ENCODE results near the gene AMOTL1. TPM values are rescaled to one million over a fixed set of nuclear protein-coding genes. Genes with fewer than 3 reads are reported as not detected.

The AMOTL1 gene
- total RNA-seq, 1 donor from 2014 or later, result 5.9 TPM

GRCh38 chr11:94814272-94814976, 46.3 kb downstream of the AMOTL1 start:
- Mint-ChIP-seq H3K9me3 (peaks cover 3% of the 10 kb centered on the region), H3K27me3 (no peaks in the 10 kb centered on the region), H3K27ac (no peak overlapping the region), H3K4me1 (no peaks in the 10 kb centered on the region), H3K36me3 (ENCODE audit: low read depth) (no peaks in the 10 kb centered on the region), H3K4me3 (no peak overlapping the region)
- intact Hi-C loops (cut with micrococcal nuclease), result no loop called here
- DNase-seq, result no peak

DNA sequence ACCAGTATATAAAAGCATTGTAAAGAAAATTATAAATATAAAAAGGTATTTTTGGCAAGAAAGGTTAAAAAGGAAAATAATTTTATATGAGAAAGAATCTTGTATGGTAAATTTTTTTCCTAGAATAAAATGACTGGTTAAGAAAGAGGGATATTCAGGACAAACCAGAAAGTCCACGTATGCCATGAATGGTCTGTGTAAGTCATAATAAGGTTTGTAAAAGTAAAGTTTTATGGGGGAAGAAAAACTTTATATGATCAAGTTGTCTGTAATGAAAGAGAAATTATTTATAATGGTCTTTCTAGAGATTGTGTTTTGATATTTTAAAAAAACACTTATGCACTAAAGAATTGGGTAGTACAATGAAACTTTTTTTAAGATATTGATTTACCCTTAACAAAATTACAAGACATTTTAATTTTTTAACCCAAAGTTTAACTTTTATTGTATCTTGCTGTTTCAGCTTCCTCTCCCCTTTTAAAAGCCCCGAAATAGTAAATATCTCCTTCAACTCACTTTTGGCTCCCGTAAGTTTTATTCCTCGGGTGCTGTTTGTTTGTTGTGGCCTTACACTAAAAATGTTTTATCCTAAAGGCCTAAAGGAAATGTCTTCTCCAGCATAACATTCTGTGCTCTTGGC, 47.7 kb downstream of the AMOTL1 start:
- no peaks in the 10 kb centered on the region for H3K36me3 Mint-ChIP-seq (ENCODE audit: low read depth)
- H3K4me1 Mint-ChIP-seq, result no peaks in the 10 kb centered on the region
- H3K4me3 Mint-ChIP-seq, result no peak overlapping the region
- H3K27ac Mint-ChIP-seq, result no peak overlapping the region
- peaks cover 3% of the 10 kb centered on the region for H3K9me3 Mint-ChIP-seq
- intact Hi-C loops (cut with micrococcal nuclease), result no loop called here
- no peak for DNase-seq
- no peaks in the 10 kb centered on the region for H3K27me3 Mint-ChIP-seq

GRCh38 chr11:94820480-94820879, 52.3 kb downstream of the AMOTL1 start:
- no peak for DNase-seq
- intact Hi-C loops (cut with micrococcal nuclease), result no loop called here
- no peaks in the 10 kb centered on the region for H3K4me1 Mint-ChIP-seq
- no peak overlapping the region for H3K27ac Mint-ChIP-seq
- peaks cover 3% of the 10 kb centered on the region for H3K9me3 Mint-ChIP-seq
- H3K4me3 Mint-ChIP-seq, result no peak overlapping the region
- H3K36me3 Mint-ChIP-seq (ENCODE audit: low read depth), result no peaks in the 10 kb centered on the region
- H3K27me3 Mint-ChIP-seq, result no peaks in the 10 kb centered on the region

DNA sequence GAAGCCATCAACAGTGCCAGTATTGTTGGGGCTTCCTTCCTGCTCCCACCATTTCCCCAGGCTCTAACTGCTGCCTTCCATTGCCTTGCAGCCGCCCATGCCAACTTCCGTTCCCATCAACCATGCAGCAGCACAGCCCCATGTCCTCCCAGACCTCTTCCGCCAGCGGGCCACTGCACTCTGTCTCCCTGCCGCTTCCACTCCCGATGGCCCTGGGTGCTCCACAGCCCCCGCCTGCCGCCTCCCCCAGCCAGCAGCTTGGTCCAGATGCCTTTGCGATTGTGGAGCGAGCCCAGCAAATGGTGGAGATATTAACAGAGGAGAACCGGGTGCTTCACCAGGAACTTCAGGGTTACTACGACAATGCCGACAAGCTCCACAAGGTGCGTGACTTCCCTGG, 53.3 kb downstream of the AMOTL1 start:
- H3K9me3 Mint-ChIP-seq, result no peaks in the 10 kb centered on the region
- no peak overlapping the region for H3K4me3 Mint-ChIP-seq
- H3K27ac Mint-ChIP-seq, result no peak overlapping the region
- H3K4me1 Mint-ChIP-seq, result no peaks in the 10 kb centered on the region
- intact Hi-C loops (cut with micrococcal nuclease), result no loop called here
- no peaks in the 10 kb centered on the region for H3K27me3 Mint-ChIP-seq
- H3K36me3 Mint-ChIP-seq (ENCODE audit: low read depth), result no peaks in the 10 kb centered on the region
- no peak for DNase-seq

- H3K36me3 Mint-ChIP-seq (ENCODE audit: low read depth), result no peaks in the 10 kb centered on the region
- H3K9me3 Mint-ChIP-seq, result no peaks in the 10 kb centered on the region
- no peaks in the 10 kb centered on the region for H3K4me1 Mint-ChIP-seq
- intact Hi-C loops (cut with micrococcal nuclease), result no loop called here
- no peaks in the 10 kb centered on the region for H3K27me3 Mint-ChIP-seq
- no peak overlapping the region for H3K27ac Mint-ChIP-seq
- no peak overlapping the region for H3K4me3 Mint-ChIP-seq
- no peak for DNase-seq
Measured at GRCh38 chr11:94822080-94822479, 53.9 kb downstream of the AMOTL1 start.

- no peaks in the 10 kb centered on the region for H3K36me3 Mint-ChIP-seq (ENCODE audit: low read depth)
- H3K9me3 Mint-ChIP-seq, result no peaks in the 10 kb centered on the region
- no peaks in the 10 kb centered on the region for H3K27me3 Mint-ChIP-seq
- intact Hi-C loops (cut with micrococcal nuclease), result no loop called here
- no peak for DNase-seq
- H3K4me3 Mint-ChIP-seq, result no peak overlapping the region
- no peaks in the 10 kb centered on the region for H3K4me1 Mint-ChIP-seq
- no peak overlapping the region for H3K27ac Mint-ChIP-seq
Measured at GRCh38 chr11:94823102-94823732, 55.1 kb downstream of the AMOTL1 start.

DNA sequence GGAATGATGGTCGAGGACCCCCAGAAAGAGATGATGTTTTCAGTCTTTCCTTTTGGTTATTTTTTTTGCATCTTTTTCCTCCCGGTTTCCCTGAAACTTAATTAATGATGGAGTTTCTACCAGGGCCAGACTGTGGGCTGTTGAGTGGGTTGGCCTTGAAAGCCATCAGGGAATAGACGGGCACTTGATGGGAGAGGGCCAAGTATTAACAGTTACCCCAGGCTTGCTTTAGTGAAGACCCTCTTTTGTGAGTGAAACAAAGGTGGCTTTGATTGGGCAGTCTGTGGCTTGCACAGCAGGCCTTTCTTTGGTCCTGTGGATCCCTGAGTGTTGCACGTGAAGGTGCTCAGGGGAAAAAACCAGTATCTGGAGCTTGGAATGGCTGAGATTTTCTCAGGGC, 56.9 kb downstream of the AMOTL1 start:
- no peak overlapping the region for H3K27ac Mint-ChIP-seq
- no peaks in the 10 kb centered on the region for H3K9me3 Mint-ChIP-seq
- intact Hi-C loops (cut with micrococcal nuclease), result no loop called here
- H3K36me3 Mint-ChIP-seq (ENCODE audit: low read depth), result no peaks in the 10 kb centered on the region
- no peak for DNase-seq
- H3K27me3 Mint-ChIP-seq, result no peaks in the 10 kb centered on the region
- no peak overlapping the region for H3K4me3 Mint-ChIP-seq
- H3K4me1 Mint-ChIP-seq, result no peaks in the 10 kb centered on the region

DNA sequence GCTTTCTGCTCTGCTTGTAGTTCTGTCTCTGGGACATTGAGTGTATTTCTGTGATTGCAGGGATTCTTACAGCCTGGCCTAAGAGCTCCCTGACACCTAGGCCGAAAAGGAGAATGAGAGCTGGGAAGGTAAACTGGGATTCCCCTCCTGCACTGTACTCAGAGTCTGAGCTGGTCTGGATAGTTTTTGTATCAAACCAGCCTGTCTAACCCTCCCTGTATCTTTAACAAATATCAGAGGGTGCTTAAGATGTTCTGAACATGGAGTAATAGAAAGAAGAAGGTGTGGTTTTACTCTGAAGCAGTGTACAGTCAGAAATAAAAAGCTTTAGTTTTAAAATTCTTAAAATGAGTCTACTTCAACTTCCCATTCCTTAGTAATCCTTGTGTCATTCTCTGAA, 57.3 kb downstream of the AMOTL1 start:
- Mint-ChIP-seq H3K36me3 (ENCODE audit: low read depth) (no peaks in the 10 kb centered on the region), H3K27ac (no peak overlapping the region), H3K27me3 (no peaks in the 10 kb centered on the region), H3K4me1 (no peaks in the 10 kb centered on the region), H3K4me3 (no peak overlapping the region), H3K9me3 (no peaks in the 10 kb centered on the region)
- intact Hi-C loops (cut with micrococcal nuclease), result no loop called here
- DNase-seq, result no peak

- Mint-ChIP-seq H3K27ac (no peak overlapping the region), H3K9me3 (no peaks in the 10 kb centered on the region), H3K27me3 (no peaks in the 10 kb centered on the region), H3K4me3 (no peak overlapping the region), H3K36me3 (ENCODE audit: low read depth) (no peaks in the 10 kb centered on the region), H3K4me1 (no peaks in the 10 kb centered on the region)
- intact Hi-C loops (cut with micrococcal nuclease), result no loop called here
- no peak for DNase-seq
Measured at GRCh38 chr11:94826415-94826814, 58.3 kb downstream of the AMOTL1 start.

DNA sequence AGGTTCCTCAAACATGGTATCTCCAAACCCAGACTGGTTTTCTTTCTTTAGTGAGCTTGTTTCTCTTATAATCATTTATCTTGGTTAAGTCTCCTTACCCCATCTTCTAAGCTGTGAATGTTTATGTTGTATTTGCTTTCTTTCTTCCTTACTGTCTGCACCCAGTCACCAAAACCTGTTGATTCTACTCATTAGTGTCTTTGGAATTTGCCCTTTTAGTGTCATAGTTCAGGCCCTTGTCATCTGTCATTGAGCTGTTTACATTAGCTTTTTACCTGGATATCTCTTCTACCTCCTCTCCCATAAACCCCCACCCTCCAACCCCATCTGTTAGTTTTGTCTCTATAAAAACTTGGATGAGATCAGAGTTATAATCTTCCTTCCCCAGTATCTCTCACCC, 59.9 kb downstream of the AMOTL1 start:
- Mint-ChIP-seq H3K36me3 (ENCODE audit: low read depth) (no peaks in the 10 kb centered on the region), H3K9me3 (no peaks in the 10 kb centered on the region), H3K27ac (no peak overlapping the region), H3K27me3 (no peaks in the 10 kb centered on the region), H3K4me1 (no peaks in the 10 kb centered on the region), H3K4me3 (no peak overlapping the region)
- intact Hi-C loops (cut with micrococcal nuclease), result no loop called here
- DNase-seq, result no peak

DNA sequence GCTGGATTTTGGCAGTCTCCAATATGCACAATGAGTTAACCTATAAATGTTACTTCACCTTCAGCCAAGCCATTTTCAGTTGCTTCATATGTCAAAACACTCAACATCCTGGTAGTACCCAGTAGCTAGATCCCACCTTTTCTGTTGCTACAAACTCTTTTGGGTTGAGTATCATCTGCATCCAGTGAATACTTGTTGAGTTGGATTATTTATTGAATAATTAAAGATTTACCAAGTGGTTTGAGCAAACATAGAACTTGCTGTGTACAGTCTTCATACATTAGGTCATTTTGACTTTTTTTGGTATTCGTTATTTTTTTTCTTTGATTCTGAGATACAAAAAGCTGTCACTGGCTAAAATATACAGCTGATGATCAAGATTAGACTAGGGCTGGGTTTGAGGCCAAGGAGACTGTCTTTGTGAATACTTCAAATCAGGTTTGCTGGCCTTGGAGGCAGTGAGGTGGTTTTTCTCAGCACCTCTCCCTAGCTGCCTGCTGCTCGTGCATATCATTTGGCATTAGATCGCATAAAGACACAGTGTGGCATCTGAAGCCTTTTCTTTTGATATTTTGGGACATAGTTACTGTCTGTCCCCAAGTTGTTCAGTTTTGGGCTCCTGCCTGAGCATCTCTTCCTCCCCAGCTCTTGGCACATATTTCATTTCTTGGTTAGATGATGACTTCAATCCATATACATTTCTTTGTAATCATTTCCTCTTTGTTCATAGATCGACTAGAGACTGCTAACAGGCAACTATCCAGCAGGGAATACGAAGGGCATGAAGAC, 62.8 kb downstream of the AMOTL1 start:
- Mint-ChIP-seq H3K27me3 (no peaks in the 10 kb centered on the region), H3K4me1 (no peaks in the 10 kb centered on the region), H3K9me3 (no peaks in the 10 kb centered on the region), H3K27ac (no peak overlapping the region), H3K4me3 (no peak overlapping the region), H3K36me3 (ENCODE audit: low read depth) (no peaks in the 10 kb centered on the region)
- DNase-seq, result no peak
- intact Hi-C loops (cut with micrococcal nuclease), result loop anchor here (5.0 kb wide), 1 partner anchor 66 kb away; no protein-coding TSS in a partner anchor

GRCh38 chr11:94831529-94831928, 63.4 kb downstream of the AMOTL1 start:
- Mint-ChIP-seq H3K4me1 (no peaks in the 10 kb centered on the region), H3K27ac (no peak overlapping the region), H3K9me3 (no peaks in the 10 kb centered on the region), H3K27me3 (no peaks in the 10 kb centered on the region), H3K4me3 (no peak overlapping the region), H3K36me3 (ENCODE audit: low read depth) (no peaks in the 10 kb centered on the region)
- intact Hi-C loops (cut with micrococcal nuclease), result loop anchor here (5.0 kb wide), 1 partner anchor 66 kb away; no protein-coding TSS in a partner anchor
- no peak for DNase-seq

GRCh38 chr11:94832604-94833235, 64.6 kb downstream of the AMOTL1 start:
- intact Hi-C loops (cut with micrococcal nuclease), result loop anchor here (5.0 kb wide), 1 partner anchor 65 kb away; no protein-coding TSS in a partner anchor
- no peaks in the 10 kb centered on the region for H3K36me3 Mint-ChIP-seq (ENCODE audit: low read depth)
- H3K4me1 Mint-ChIP-seq, result no peaks in the 10 kb centered on the region
- no peak overlapping the region for H3K4me3 Mint-ChIP-seq
- no peaks in the 10 kb centered on the region for H3K27me3 Mint-ChIP-seq
- H3K9me3 Mint-ChIP-seq, result no peaks in the 10 kb centered on the region
- no peak for DNase-seq
- no peak overlapping the region for H3K27ac Mint-ChIP-seq
